ENCODE measurements around the gene RANBP3.

RANBP3 gene

DNA sequence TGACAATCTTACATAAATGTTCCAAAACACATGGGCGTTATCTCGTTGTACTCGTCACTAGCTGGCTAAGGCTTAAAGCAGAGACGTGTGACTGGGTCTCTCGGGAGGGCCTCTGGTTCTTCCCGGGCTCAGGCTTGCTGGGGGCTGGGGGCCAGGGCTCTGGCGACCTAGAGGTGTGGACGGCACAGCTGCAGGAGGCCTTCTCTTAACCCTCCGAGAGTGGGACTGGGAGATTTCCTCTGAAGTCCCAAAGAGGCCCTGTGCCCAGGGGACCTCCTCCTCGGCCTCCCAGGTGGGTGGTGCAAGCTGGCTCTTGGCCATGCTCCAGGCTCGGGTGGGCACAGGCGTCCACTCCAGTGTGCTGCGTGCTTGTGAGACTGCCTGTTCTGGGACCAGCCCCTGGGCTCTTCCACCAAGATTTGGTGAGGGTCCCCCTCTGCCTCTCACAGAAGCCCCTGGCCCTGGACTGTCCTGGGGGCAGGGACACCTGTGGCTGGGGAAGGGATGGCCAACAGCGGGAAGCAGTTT lies 61.7 kb downstream of the RANBP3 start:
- no peaks in the 10 kb centered on the region for H3K27me3 ChIP-seq
- H3K9me3 ChIP-seq, result no peaks in the 10 kb centered on the region
- peaks cover 78% of the 10 kb centered on the region for H3K36me3 ChIP-seq
- no peak overlapping the region for H3K4me3 ChIP-seq (ENCODE audit: low read depth in 1 of 2, low read length in 1 of 2)
- no peak overlapping the region for H3K27ac ChIP-seq
- H3K4me1 ChIP-seq (ENCODE audit: control insufficient read depth in 1 of 2, insufficient read depth in 1 of 2, low read depth in 1 of 2, low read length in 1 of 2), result no peaks in the 10 kb centered on the region
- TF ChIP-seq, protein P1, sequence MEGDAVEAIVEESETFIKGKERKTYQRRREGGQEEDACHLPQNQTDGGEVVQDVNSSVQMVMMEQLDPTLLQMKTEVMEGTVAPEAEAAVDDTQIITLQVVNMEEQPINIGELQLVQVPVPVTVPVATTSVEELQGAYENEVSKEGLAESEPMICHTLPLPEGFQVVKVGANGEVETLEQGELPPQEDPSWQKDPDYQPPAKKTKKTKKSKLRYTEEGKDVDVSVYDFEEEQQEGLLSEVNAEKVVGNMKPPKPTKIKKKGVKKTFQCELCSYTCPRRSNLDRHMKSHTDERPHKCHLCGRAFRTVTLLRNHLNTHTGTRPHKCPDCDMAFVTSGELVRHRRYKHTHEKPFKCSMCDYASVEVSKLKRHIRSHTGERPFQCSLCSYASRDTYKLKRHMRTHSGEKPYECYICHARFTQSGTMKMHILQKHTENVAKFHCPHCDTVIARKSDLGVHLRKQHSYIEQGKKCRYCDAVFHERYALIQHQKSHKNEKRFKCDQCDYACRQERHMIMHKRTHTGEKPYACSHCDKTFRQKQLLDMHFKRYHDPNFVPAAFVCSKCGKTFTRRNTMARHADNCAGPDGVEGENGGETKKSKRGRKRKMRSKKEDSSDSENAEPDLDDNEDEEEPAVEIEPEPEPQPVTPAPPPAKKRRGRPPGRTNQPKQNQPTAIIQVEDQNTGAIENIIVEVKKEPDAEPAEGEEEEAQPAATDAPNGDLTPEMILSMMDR (IDR thresholded peaks at IDR 0.05), result no peak

DNA sequence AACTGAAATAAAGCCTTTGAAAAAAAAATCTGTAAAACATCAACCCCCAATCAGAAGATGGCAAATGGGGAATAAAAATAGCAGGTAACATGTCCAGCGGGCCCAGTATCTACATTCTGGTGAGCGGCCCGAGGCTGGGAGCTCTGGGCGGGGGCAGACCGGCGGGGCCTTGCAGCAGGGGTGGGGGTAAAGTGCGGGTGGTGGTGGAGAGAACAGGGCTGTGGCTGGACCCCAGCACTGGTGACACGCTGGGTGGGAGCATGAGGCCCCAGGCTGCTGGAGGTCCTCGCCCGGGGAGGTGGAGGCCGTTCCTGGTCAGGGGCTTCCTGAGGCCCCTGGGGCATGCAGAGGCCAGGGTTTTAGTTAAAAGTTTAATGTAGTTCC lies 62.2 kb downstream of the RANBP3 start:
- TF ChIP-seq, protein P1 (IDR thresholded peaks at IDR 0.05), result no peak
- peaks cover 78% of the 10 kb centered on the region for H3K36me3 ChIP-seq
- no peaks in the 10 kb centered on the region for H3K4me1 ChIP-seq (ENCODE audit: control insufficient read depth in 1 of 2, insufficient read depth in 1 of 2, low read depth in 1 of 2, low read length in 1 of 2)
- no peaks in the 10 kb centered on the region for H3K27me3 ChIP-seq
- no peaks in the 10 kb centered on the region for H3K9me3 ChIP-seq
- no peak overlapping the region for H3K27ac ChIP-seq
- no peak overlapping the region for H3K4me3 ChIP-seq (ENCODE audit: low read depth in 1 of 2, low read length in 1 of 2)

DNA sequence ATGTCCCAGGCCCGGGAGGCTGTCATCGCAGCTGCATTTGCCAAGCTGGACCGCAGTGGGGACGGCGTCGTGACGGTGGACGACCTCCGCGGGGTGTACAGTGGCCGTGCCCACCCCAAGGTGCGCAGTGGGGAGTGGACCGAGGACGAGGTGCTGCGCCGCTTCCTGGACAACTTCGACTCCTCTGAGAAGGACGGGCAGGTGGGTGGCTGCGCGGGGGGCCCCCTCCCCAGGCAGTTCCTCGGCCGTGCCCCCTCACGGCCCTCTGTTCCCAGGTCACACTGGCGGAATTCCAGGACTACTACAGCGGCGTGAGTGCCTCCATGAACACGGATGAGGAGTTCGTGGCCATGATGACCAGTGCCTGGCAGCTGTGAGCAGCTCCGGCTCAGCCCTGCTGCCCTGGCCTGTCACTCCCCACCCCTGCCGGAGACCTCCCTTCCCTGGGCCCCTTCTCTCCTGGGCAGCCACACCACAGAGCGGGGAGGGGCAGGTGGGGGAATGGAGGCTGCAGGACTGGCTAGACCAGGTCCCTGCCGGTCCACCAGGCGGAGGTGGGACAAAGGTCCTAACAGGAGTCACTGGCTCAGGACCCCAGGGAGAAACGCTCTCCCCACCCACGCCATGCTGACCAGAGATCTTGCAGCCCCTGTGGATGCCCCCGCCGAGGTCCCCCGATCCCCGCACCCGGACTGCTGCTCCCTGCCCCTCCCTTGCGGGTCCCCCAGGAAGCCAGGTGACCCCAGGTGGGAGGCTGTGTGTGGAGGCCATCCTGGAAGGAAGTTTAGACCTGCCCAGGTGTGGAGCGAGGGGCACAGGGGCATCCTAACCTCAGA lies 62.8 kb downstream of the RANBP3 start:
- H3K27ac ChIP-seq, result no peak overlapping the region
- TF ChIP-seq, protein P1 (IDR thresholded peaks at IDR 0.05), result no peak
- H3K27me3 ChIP-seq, result no peaks in the 10 kb centered on the region
- no peaks in the 10 kb centered on the region for H3K4me1 ChIP-seq (ENCODE audit: control insufficient read depth in 1 of 2, insufficient read depth in 1 of 2, low read depth in 1 of 2, low read length in 1 of 2)
- H3K4me3 ChIP-seq (ENCODE audit: low read depth in 1 of 2, low read length in 1 of 2), result no peak overlapping the region
- peaks cover 78% of the 10 kb centered on the region for H3K36me3 ChIP-seq
- H3K9me3 ChIP-seq, result no peaks in the 10 kb centered on the region

DNA sequence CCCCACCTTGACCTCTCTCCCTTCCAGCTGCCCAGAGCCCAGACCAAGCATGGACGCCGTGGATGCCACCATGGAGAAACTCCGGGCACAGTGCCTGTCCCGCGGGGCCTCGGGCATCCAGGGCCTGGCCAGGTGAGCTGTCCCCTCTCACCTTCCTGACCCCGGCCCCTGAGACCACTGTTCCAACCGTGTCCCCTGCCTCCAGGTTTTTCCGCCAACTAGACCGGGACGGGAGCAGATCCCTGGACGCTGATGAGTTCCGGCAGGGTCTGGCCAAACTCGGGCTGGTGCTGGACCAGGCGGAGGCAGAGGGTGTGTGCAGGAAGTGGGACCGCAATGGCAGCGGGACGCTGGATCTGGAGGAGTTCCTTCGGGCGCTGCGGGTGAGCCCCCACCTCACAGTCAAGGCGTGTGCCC lies 63.6 kb downstream of the RANBP3 start:
- no peak overlapping the region for H3K27ac ChIP-seq

DNA sequence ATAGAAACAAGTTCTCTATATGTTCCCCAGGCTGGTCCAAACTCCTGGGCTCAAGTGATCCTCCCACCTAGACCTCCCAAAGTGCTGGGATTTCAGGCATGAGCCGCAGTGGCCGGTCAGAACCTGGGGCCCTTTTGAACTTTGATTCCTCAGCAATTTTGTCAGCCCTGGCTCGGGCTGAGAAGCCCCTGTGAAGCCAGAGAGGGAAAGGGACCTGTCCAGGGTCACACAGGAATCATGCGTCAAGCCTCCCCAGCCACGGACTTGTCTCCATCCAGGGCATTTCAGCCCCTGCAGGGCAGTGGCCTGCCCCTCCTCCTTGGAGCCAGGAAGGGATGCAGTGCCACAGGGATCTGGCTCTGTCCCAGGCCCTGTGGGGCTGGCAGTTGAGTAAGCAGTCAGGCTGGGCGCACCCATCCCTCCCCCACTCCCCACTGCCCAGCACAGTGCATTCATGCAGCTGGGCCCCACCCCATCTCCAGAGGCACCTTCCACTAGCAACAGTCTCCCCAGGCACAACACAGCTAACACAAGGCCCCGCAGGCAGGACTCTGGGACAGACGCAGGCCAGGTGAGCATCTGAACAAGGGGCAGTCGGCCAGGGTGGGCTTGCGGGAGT lies 64.1 kb downstream of the RANBP3 start, which contains the start of gene CAPS:
Gene CAPS, plus strand, starts transcription at position 516 of the 619 bp plus-strand sequence. CDS start 153 bp downstream, outside the sequence.
- H3K4me3 ChIP-seq (ENCODE audit: low read depth in 1 of 2, low read length in 1 of 2), result no peak within 1 kb of the TSS
- TF ChIP-seq, protein P1 (IDR thresholded peaks at IDR 0.05), result no peak
- H3K27ac ChIP-seq, result no peak within 1 kb of the TSS
- no peaks in the 10 kb centered on the region for H3K9me3 ChIP-seq
- peaks cover 78% of the 10 kb centered on the region for H3K36me3 ChIP-seq
- H3K4me1 ChIP-seq (ENCODE audit: control insufficient read depth in 1 of 2, insufficient read depth in 1 of 2, low read depth in 1 of 2, low read length in 1 of 2), result peaks cover 2 to 5% of the 10 kb centered on the region in 2 experiments
- no peaks in the 10 kb centered on the region for H3K27me3 ChIP-seq

More for the DNA sequence above, 63.6 kb downstream of the RANBP3 start:
- Histone ChIP-seq H3K4me1 (ENCODE audit: control insufficient read depth in 1 of 2, insufficient read depth in 1 of 2, low read depth in 1 of 2, low read length in 1 of 2) (no peaks in the 10 kb centered on the region), H3K4me3 (ENCODE audit: low read depth in 1 of 2, low read length in 1 of 2) (no peak overlapping the region), H3K9me3 (no peaks in the 10 kb centered on the region), H3K36me3 (peaks cover 78% of the 10 kb centered on the region), H3K27me3 (no peaks in the 10 kb centered on the region)
- TF ChIP-seq, protein P1 (IDR thresholded peaks at IDR 0.05), result no peak
